Measurements from ENCODE around the gene SPCS1. TPM values are rescaled to one million over a fixed set of nuclear protein-coding genes. Genes with fewer than 3 reads are reported as not detected.

SPCS1 gene
- total RNA-seq, 1 experiment from 2014 or later: 133 TPM

- peak; percentile 11; the same call in 1 of the 2 replicates for ATAC-seq
- POLR2A ChIA-PET (ENCODE audit: unreplicated experiment): no interaction called here
- no peak overlapping the region for H3K9ac ChIP-seq (ENCODE audit: low read length)
Measured at GRCh38 chr3:52697632-52697965, 8.3 kb upstream of the SPCS1 start.

GRCh38 chr3:52703341-52703740 lies 2.6 kb upstream of the SPCS1 start:
- Histone ChIP-seq H3K36me3 (ENCODE audit: low read depth, low read length) (peaks cover 7% of the 10 kb centered on the region; the same call in 1 of the 2 replicates), H3K27ac (ENCODE audit: low read length) (no peak overlapping the region), H3K4me2 (ENCODE audit: low read length) (no peak overlapping the region), H3K27me3 (ENCODE audit: low read length) (no peaks in the 10 kb centered on the region), H3K4me3 (ENCODE audit: low read length) (no peak overlapping the region), H4K20me1 (ENCODE audit: low read length) (no peaks in the 10 kb centered on the region), H3K79me2 (ENCODE audit: low read length) (peaks cover 59% of the 10 kb centered on the region), H2AFZ (ENCODE audit: low read length) (no peak overlapping the region), H3K4me1 (ENCODE audit: insufficient read depth, low read length) (peaks cover 18% of the 10 kb centered on the region), H3F3A (ENCODE audit: low read length, unreplicated experiment) (peaks cover 13% of the 10 kb centered on the region), H3K9me3 (ENCODE audit: low read length) (no peaks in the 10 kb centered on the region), H3K9ac (ENCODE audit: low read length) (no peak overlapping the region), H3K9me2 (replicated peaks; ENCODE audit: low read length) (no peaks in the 10 kb centered on the region)
- ATAC-seq (no peak), DNase-seq (no peak)
- POLR2A ChIA-PET (ENCODE audit: unreplicated experiment): no interaction called here
- TF ChIP-seq EZH2phosphoT487 (IDR thresholded peaks at IDR 0.05; ENCODE audit: borderline replicate concordance, low read length): no peak
- TF ChIP-seq CTCF (conservative IDR thresholded peaks at IDR 0.05; ENCODE audit: low read depth, low read length): no peak
- no peak for TF ChIP-seq EZH2 (IDR thresholded peaks at IDR 0.05; ENCODE audit: low read length, unreplicated experiment)
- CTCF ChIA-PET: no interaction called here
- intact Hi-C loops (cut with micrococcal nuclease): no loop called here
- BruUV-seq (replicated peaks): no TSS peak

More at GRCh38 chr3:52697632-52697965, 8.3 kb upstream of the SPCS1 start:
- H3K27me3 ChIP-seq (ENCODE audit: low read length): no peaks in the 10 kb centered on the region
- no TSS peak for BruUV-seq (replicated peaks)
- H4K20me1 ChIP-seq (ENCODE audit: low read length): peaks cover 13% of the 10 kb centered on the region
- no peak for DNase-seq
- no peak for TF ChIP-seq CTCF (conservative IDR thresholded peaks at IDR 0.05; ENCODE audit: low read depth, low read length)
- no peak for TF ChIP-seq EZH2 (IDR thresholded peaks at IDR 0.05; ENCODE audit: low read length, unreplicated experiment)
- TF ChIP-seq EZH2phosphoT487 (IDR thresholded peaks at IDR 0.05; ENCODE audit: borderline replicate concordance, low read length): no peak
- H3K27ac ChIP-seq (ENCODE audit: low read length): no peak overlapping the region
- no peaks in the 10 kb centered on the region for H3K9me2 ChIP-seq (replicated peaks; ENCODE audit: low read length)
- CTCF ChIA-PET: no interaction called here
- peaks cover 18% of the 10 kb centered on the region; the same call in 1 of the 2 replicates for H3K79me2 ChIP-seq (ENCODE audit: low read length)
- H3K36me3 ChIP-seq (ENCODE audit: low read depth, low read length): peaks cover 44% of the 10 kb centered on the region
- H3K4me2 ChIP-seq (ENCODE audit: low read length): no peak overlapping the region
- no peak overlapping the region for H2AFZ ChIP-seq (ENCODE audit: low read length)
- peaks cover 36% of the 10 kb centered on the region for H3F3A ChIP-seq (ENCODE audit: low read length, unreplicated experiment)
- no peak overlapping the region for H3K4me3 ChIP-seq (ENCODE audit: low read length)
- intact Hi-C loops (cut with micrococcal nuclease): loop anchor here (1.0 kb wide), 1 partner anchor 8 kb away; the partner anchor contains the start of gene GLT8D1
- H3K9me3 ChIP-seq (ENCODE audit: low read length): no peaks in the 10 kb centered on the region
- H3K4me1 ChIP-seq (ENCODE audit: insufficient read depth, low read length): no peaks in the 10 kb centered on the region

- TF ChIP-seq EZH2 (IDR thresholded peaks at IDR 0.05; ENCODE audit: low read length, unreplicated experiment) (no peak), CTCF (conservative IDR thresholded peaks at IDR 0.05; ENCODE audit: low read depth, low read length) (no peak), EZH2phosphoT487 (IDR thresholded peaks at IDR 0.05; ENCODE audit: borderline replicate concordance, low read length) (no peak)
- H3K79me2 ChIP-seq (ENCODE audit: low read length): peaks cover 59% of the 10 kb centered on the region
- no peaks in the 10 kb centered on the region for H3K9me3 ChIP-seq (ENCODE audit: low read length)
Measured at GRCh38 chr3:52704611-52705437, 1.1 kb upstream of the SPCS1 start.

More at GRCh38 chr3:52704611-52705437, 1.1 kb upstream of the SPCS1 start:
- peak overlapping the region; percentile 95 for H3K4me3 ChIP-seq (ENCODE audit: low read length)
- intact Hi-C loops (cut with micrococcal nuclease): loop anchor here (1.0 to 2.0 kb wide), 2 partner anchors 8 to 18 kb away; partner anchors contain the start of gene GNL3
- POLR2A ChIA-PET (ENCODE audit: unreplicated experiment): interaction anchor here (0.5 to 0.7 kb wide), 2 partner anchors 18 to 427 kb away, joined by 3 to 20 read pairs; no protein-coding TSS in a partner anchor
- no peaks in the 10 kb centered on the region for H3K9me2 ChIP-seq (replicated peaks; ENCODE audit: low read length)
- CTCF ChIA-PET: no interaction called here
- H3K27me3 ChIP-seq (ENCODE audit: low read length): no peaks in the 10 kb centered on the region
- H3K9ac ChIP-seq (ENCODE audit: low read length): peak overlapping the region; percentile 90
- TSS peak; percentile 63 for BruUV-seq (replicated peaks)
- peaks cover 11% of the 10 kb centered on the region; the same call in 1 of the 2 replicates for H3K36me3 ChIP-seq (ENCODE audit: low read depth, low read length)
- peak overlapping the region; percentile 36 for H3K27ac ChIP-seq (ENCODE audit: low read length)
- H4K20me1 ChIP-seq (ENCODE audit: low read length): no peaks in the 10 kb centered on the region
- H3F3A ChIP-seq (ENCODE audit: low read length, unreplicated experiment): peaks cover 2% of the 10 kb centered on the region
- peak overlapping the region; percentile 83 for H2AFZ ChIP-seq (ENCODE audit: low read length)
- H3K4me1 ChIP-seq (ENCODE audit: insufficient read depth, low read length): peaks cover 18% of the 10 kb centered on the region
- peak overlapping the region; percentile 90 for H3K4me2 ChIP-seq (ENCODE audit: low read length)
- DNase-seq (peak; percentile 30), ATAC-seq (peak; percentile 18)
